BJ (cell line): ENCODE measurements around the gene SLC26A8. TPM values are rescaled to one million over a fixed set of nuclear protein-coding genes. Genes with fewer than 3 reads are reported as not detected.
"Not testable (repeated sequence)": the region's sequence is repeated elsewhere in the genome, so short reads cannot be mapped to it uniquely, and the experiment has no call there.

ENCODE experiments used
- CTCF ChIA-PET: fragments of 350-600 bp; formaldehyde crosslinking; extraction: SDS; loops from one replicate; lab custom pipeline; 2021; ENCODE audit warnings: antibody characterized with exemption, inconsistent platforms; lab: Yijun Ruan, JAX
- POLR2A ChIA-PET: fragments of 300-600 bp; sonication (Branson Sonifier 250); formaldehyde crosslinking; extraction: SDS; loops from one replicate; lab custom pipeline; 2021; ENCODE audit warnings: antibody characterized with exemption; lab: Charles Lee
- DNase-seq: peaks from one replicate; pipeline ENCODE4 v3.0.0-alpha.2; 2011; ENCODE audit warnings: low read depth
- H3K27me3 ChIP-seq: 2 replicates; pipeline ENCODE4 v1.6.0; 2011; ENCODE audit warnings: low read length; ENCODE audit not compliant: control insufficient read depth, insufficient read depth
- H3K36me3 ChIP-seq: 2 replicates; pipeline ENCODE4 v1.5.1; 2011; ENCODE audit warnings: low read length; ENCODE audit not compliant: control insufficient read depth, insufficient read depth
- H3K4me3 ChIP-seq: 2 replicates; pipeline ENCODE4 v1.5.1; 2011; ENCODE audit warnings: low read depth, mild to moderate bottlenecking, control low read depth, low read length
- polyA plus RNA-seq: library from polyadenylated mRNA; depleted of rRNA; stranded (reverse); fragments of >200 nt; gene quantifications from 2 replicates; pipeline ENCODE4 v1.2.3, GENCODE V29; 2011
- TF ChIP-seq, protein P1 (sequence below): IDR thresholded peaks from 2 replicates; pipeline ENCODE4 v1.5.1; 2011; ENCODE audit warnings: low read depth, mild to moderate bottlenecking, control low read depth, inconsistent platforms, low read length, moderate library complexity; ENCODE audit not compliant: insufficient read depth

Gene SLC26A8
- polyA plus RNA-seq, 1 experiment: not detected

DNA sequence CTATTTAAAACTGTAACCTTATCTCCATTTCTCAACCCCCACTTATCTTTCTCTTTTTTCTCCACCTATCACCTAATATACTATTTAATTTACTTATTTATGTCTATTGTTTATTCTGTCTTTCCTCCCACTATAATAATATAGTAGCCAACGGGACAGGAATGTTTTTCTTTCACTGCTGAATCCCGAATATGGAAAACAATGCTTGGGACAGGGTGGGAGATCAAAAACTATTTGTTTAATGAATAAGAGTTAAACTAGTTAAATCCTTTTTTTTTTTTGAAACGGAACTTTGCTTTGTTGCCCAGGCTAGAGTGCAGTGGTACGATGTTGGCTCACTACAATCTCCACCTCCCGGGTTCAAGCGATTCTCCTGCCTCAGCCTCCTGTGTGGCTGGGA is 109.9 kb downstream of the SLC26A8 start:
- CTCF ChIA-PET: no interaction called here

DNA sequence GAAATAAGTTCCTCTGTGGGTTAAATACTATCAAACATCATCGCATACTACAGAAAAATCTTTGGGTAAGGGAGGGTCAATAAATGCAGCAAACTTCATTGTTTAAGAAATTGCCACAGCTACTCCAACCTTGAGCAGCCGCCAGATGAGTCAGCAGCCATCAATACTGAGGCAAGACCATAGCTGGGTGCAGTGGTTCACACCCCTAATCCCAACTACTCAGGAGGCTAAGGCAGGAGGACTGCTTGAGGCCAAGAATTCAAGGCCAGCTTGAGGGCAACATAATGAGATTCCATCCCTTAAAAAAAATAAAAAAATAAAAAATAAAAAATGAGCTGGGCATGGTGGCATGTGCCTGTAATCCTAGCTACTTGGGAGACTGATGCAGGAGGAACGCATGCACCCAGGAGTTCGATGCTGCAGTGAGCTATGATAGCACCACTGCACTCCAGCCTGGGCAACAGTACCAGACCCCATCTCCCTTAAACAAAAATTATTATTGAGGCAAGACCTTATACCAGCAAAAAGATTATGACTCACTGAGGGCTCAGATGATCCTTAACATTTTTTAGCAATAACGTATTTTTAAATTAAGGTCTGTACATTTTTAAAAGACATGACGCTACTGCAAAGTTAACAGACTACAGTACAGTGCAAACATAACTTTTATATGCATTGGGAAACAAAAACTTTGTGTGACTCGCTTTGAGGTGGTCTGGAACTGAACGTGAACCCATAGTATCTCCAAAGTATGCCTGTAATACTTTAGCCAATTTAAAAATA is 112.4 kb downstream of the SLC26A8 start:
- POLR2A ChIA-PET: interaction anchor here (0.6 kb wide), 1 partner anchor 176 kb away, joined by 6 read pairs; no protein-coding TSS in a partner anchor

More for the DNA sequence above, 109.9 kb downstream of the SLC26A8 start:
- no peaks in the 10 kb centered on the region for H3K27me3 ChIP-seq
- DNase-seq: no peak
- POLR2A ChIA-PET: no interaction called here
- peaks cover 3% of the 10 kb centered on the region; the same call in 1 of the 2 replicates for H3K36me3 ChIP-seq
- no peak overlapping the region for H3K4me3 ChIP-seq
- TF ChIP-seq, protein P1, sequence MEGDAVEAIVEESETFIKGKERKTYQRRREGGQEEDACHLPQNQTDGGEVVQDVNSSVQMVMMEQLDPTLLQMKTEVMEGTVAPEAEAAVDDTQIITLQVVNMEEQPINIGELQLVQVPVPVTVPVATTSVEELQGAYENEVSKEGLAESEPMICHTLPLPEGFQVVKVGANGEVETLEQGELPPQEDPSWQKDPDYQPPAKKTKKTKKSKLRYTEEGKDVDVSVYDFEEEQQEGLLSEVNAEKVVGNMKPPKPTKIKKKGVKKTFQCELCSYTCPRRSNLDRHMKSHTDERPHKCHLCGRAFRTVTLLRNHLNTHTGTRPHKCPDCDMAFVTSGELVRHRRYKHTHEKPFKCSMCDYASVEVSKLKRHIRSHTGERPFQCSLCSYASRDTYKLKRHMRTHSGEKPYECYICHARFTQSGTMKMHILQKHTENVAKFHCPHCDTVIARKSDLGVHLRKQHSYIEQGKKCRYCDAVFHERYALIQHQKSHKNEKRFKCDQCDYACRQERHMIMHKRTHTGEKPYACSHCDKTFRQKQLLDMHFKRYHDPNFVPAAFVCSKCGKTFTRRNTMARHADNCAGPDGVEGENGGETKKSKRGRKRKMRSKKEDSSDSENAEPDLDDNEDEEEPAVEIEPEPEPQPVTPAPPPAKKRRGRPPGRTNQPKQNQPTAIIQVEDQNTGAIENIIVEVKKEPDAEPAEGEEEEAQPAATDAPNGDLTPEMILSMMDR: no peak

DNA sequence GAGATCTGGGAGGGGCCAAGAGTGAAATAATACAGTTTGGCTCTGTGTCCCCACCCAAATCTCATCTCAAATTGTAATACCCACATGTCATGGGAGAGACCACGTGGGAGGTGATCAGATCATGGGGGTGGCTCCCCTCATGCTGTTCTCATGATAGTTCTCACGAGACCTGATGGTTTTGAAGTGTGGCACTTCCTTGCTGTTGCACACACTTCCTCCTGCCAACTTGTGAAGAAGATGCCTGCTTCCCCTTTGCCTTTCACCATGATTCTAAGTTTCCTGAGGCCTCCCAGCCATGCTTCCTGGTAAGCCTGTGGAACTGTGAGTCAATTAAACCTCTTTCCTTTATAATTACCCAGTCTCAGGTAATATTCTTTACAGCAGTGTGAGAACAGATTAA is 114.9 kb downstream of the SLC26A8 start:
- H3K27me3 ChIP-seq, POLR2A ChIA-PET, H3K36me3 ChIP-seq, H3K4me3 ChIP-seq, CTCF ChIA-PET, DNase-seq: not testable (repeated sequence)

More for the DNA sequence above, 112.4 kb downstream of the SLC26A8 start:
- DNase-seq: no peak
- CTCF ChIA-PET: interaction anchor here (1.2 to 1.4 kb wide), 2 partner anchors 10 to 13 kb away, joined by 3 to 4 read pairs; no protein-coding TSS in a partner anchor
- peaks cover 3% of the 10 kb centered on the region; the same call in 1 of the 2 replicates for H3K36me3 ChIP-seq
- TF ChIP-seq, protein P1: no peak
- no peaks in the 10 kb centered on the region for H3K27me3 ChIP-seq
- no peak overlapping the region for H3K4me3 ChIP-seq

DNA sequence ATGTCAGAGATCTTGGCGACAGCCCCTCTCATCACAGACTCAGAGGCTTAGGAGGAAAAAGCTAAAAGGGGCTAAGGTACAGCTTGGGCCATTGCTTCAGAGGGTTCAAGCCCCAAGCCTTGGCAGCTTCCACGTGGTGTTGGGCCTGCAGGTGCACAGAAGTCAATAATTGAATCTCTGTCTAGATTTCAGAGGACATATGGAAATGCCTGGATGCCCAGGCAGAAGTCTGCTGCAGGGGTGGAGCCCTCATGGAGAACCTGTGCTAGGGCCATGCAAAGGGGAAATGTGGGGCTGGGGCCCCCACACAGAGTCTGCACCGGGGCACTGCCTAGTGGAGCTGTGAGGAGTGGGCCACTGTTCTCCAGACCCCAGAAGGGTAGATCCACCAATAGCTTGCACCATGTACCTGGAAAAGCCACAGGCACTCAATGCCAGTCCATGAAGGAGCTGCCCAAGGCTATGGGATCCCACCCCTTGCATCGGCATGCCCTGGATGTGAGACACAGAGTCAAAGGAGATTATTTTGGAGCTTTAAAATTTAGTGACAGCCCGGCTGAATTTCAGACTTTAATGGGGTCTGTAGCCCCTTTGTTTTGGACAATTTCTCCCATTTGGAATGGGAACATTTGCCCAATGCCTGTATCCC is 115.6 kb downstream of the SLC26A8 start:
- H3K27me3 ChIP-seq, DNase-seq, H3K4me3 ChIP-seq, H3K36me3 ChIP-seq, POLR2A ChIA-PET, CTCF ChIA-PET: not testable (repeated sequence)

DNA sequence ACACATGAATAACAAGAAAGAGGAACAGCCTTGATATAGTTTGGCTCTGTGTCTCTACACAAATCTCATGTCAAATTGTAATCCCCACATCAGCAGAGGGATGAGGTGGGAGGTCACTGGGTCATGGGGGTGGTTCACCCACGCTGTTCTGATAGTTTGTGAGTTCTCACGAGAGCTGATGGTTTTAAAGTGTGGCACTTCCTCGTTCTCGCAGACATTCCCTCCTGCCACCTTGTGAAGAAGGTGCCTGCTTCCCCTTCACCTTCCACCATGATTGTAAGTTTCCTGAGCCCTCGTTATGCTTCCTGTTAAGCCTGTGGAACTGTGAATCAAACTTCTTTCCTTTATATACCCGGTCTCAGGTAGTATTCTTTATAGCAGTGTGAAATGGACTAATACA is 116.7 kb downstream of the SLC26A8 start:
- TF ChIP-seq, protein P1: no peak
- ChIA-PET POLR2A (no interaction called here), CTCF (no interaction called here)
- no peaks in the 10 kb centered on the region for H3K27me3 ChIP-seq
- no peak overlapping the region for H3K4me3 ChIP-seq
- no peak for DNase-seq
- H3K36me3 ChIP-seq: peaks cover 2% of the 10 kb centered on the region; the same call in 1 of the 2 replicates

DNA sequence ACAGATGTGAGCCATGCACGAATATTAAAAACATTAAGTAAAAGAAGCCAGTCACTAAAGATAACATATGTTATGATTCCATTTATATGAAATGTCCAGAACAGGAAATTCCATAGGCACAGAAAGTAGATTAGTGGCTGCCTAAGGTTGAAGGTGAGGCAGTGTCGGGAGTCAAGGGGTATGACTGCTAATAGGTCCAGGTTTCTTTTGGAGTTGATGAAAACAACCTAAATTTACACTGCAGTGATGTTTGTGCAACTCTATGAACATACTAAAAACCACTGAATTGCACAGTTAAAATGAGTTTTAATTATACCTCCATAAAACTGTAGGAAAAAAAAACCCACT is 118.0 kb downstream of the SLC26A8 start:
- no peaks in the 10 kb centered on the region; the same call in 1 of the 2 replicates for H3K36me3 ChIP-seq
- no peaks in the 10 kb centered on the region for H3K27me3 ChIP-seq
- no peak for DNase-seq
- TF ChIP-seq, protein P1: no peak
- ChIA-PET CTCF (no interaction called here), POLR2A (no interaction called here)
- H3K4me3 ChIP-seq: no peak overlapping the region
